ENCODE measurements around the gene SLC38A2.
"Not testable (repeated sequence)": the region's sequence is repeated elsewhere in the genome, so short reads cannot be mapped to it uniquely, and the experiment has no call there.

SLC38A2 gene

DNA sequence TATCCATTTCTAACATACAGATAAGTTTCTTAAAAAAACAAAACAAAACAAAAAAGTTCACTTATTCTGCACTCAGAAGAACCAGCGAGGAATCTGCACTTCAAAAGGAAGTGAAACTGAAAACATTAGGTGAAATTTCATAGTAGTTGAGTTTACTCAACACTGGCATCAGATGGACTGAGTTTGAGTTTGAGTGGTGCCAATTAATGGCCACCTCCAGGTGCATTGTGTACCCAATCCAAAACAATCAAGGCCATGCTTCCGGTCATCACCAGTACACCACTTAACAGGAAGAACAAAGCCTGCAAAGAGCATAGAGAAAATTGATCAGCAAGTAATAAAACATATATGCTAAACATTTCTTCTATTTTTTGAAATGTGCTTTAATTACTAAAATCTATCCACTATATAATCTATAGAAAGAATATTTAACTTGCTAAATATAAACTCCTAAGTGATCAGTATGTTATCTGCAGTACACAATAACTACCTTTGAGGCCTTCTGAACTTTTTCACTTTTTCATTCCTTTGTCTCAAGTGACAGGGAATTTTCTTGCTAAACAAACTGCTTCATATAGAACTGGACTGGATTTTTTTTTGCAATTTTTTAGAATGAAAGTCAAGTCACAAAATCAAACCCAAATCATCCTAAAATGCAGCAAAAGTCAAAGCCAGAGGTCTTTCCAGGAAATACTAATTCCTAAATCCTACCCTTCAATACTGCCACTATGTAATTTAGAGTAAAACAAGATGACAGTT is 11.5 kb downstream of the SLC38A2 start:
- no peak for DNase-seq (ENCODE audit: low read depth)

DNA sequence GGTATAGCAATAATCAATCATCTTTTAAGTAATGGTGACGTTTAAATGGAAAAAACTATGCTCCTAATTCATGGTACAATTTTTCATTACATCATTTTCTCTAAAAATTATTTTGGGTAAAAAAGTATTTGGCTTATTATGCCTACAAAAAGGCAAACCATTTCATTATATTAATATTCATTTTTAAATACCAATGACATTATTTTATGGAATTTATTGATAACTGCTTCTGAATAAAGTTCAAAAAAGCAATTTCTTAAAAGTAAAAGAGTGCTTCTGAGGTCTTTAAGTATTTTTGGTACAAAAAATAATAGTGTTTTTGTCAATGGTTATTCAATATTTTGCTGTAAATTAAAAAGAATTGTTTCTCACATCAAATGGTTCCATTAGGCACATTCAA is 12.2 kb downstream of the SLC38A2 start:
- no peak for DNase-seq (ENCODE audit: low read depth)

DNA sequence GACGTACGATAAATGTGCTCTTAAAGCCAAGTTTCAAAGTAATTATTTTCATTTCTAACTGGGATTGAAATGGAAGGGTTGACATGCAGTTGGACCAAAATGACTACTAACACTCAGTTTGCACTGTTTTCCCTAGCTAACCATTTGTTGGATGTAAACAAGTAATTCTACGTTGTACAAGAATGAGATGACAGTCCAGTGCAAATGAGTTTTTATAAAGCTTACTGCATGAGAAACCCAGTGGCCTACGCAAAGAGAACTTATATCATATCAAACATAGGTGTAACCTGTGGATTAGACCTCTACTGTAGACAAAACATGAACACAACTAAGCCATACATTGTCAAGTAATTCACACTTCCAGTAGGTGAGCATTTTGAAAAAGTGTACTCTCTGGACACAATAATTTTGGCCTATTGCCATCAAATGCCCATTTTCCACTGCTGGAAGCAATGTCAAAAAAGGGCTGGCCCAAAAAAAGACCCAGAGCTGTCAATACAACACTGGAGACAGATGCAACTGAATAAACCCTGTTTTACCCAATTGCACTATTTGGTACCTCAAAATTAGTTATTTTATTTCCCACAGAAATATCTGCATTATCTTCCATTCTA is 12.8 kb downstream of the SLC38A2 start:
- DNase-seq (ENCODE audit: low read depth): no peak

DNA sequence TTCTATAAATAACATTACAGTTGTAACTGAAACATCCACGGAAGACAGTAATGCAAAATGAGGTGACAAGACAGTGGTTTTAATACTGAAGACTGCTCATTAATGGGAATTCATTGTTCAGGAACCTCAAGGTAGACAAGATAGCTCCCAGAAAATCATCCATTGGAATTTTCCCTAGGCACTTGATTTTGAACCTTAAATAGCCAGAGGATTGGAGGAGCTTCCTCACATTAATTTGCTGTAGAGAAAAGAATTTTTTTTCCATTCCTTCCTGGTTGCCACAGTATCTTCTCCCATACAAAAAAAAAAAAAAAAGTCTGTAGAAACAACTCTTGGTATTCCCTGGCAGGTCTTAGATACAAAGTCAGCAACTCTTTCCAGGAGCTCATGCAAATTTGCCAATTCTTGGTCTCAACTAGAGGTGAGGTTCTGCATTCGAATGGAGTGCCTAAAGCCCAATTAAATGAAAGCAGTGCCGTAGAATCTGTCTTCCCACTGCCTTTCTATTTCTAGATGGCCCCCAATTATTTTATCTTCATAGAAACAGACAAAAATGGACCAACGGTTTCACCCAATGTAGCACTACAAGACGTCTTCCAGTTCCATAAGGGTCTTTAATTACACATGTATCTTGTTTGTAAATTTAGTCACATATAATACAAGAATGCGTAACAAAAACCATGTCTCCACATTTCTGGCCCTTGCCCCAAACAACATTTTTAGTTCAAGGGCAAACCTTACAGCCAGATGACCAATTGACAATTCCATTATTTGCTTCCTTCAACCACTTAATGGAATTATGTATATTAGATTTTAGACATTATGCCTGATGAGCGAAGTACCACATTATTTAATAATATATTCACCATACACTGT is 13.5 kb downstream of the SLC38A2 start:
- DNase-seq (ENCODE audit: low read depth): no peak

DNA sequence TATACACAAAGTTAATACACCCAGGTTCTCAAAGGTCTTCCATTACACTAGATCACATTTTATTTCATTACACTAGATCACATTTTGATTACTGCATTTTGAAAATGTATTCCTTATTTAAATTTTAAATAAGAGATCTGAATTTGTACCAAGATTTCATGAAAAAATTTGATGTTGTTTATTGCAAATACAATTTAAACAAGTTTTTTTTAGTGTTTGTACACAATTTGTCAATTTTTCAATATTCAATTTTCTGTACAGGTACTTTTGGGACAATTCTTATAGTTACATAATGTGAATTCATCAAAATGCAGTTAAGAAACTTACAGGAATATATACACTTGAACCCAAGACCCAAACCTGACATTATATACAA is 14.3 kb downstream of the SLC38A2 start:
- DNase-seq (ENCODE audit: low read depth): no peak

DNA sequence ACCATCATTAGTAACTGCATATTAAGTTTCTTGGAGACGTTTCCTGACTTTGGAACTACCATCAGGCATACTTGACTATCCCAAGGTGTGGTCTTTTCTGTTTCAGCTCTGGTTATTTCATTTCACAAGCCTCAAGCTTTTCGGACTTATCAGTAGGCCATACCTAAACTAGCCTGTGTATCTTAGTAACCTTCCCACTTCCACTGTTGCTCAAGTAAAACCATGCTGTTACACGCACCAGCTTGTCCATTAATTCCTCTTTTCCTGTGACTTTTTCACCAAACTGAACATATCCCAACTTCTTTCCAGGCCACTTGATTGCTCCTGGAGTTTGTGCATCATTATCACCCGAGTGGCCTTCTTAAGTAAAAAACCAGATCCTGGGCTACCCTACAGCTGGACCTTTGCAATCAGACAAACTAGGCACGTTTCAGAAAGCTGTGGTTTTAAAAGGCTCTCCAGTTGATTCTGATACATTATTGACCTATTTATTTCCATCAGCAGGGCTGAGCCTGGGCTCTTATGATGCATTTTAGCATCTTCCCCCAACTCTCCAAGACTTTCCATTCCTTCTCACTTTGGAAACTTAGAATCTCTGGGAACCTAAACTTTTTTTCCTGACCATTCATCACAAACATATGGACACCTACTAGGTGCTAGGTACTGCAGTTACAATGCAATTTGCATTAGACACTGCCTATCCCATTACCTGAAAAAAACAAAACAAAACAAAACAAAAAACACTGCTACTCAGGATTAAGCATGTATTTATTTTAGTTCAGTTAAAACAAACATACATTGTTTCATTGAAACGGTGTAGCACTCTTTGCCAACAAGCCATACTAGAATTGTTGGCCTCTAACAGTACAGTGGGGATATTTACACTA is 14.9 kb downstream of the SLC38A2 start:
- DNase-seq (ENCODE audit: low read depth): no peak

DNA sequence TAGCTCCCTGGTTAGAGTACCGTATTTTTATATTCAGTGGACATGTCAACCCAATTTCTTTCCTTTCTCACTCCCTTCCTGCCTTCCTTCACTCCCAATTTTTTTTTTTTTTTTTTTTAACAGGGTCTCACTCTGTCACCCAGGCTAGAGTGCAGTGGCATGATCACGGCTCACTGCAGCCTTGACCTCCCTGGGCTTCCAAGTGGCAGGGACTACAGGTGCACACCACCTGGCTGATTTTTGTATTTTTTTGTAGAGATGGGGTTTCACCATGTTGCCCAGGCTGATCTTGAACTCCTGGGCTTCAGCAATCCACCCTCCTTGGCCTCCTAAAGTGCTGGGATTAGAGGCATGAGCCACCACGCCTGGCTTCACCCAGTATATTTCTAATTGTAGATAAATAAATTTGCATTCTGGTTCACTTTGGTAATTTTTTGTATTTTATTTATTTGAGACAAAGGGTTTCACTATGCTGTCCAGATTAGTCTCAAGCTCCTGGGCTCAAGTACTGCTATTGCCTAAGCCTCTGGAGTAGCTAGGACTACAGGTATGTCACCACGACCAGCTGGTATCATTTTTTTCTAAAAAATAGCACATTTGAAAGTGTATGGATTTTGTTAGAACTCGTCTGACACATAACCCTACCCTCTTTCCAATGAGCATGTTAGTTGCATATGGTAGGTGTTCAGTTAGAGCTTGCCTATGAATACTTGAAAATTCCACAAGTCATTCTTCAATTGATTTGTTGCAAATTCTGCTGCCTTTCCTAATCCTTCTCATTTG is 15.7 kb downstream of the SLC38A2 start:
- DNase-seq (ENCODE audit: low read depth): no peak

DNA sequence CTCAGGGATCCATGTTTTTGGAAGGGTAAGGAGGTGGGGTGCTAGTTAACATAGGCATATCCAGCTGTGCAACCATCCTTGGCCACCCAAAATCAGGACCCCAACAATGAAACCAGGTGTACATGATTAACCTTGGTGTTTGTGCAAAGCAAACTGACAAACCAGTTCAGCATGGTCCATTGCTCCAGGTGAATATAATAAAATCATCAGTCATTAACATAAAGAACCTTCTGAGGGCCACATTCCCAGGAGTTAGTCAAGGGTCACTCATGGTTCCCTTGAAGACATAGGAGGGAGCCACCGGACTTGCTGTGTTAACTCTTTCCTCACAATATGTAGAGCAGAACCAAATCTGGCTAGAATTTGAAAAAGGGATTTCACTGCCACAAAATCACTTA is 17.8 kb downstream of the SLC38A2 start:
- no peak for DNase-seq (ENCODE audit: low read depth)

DNA sequence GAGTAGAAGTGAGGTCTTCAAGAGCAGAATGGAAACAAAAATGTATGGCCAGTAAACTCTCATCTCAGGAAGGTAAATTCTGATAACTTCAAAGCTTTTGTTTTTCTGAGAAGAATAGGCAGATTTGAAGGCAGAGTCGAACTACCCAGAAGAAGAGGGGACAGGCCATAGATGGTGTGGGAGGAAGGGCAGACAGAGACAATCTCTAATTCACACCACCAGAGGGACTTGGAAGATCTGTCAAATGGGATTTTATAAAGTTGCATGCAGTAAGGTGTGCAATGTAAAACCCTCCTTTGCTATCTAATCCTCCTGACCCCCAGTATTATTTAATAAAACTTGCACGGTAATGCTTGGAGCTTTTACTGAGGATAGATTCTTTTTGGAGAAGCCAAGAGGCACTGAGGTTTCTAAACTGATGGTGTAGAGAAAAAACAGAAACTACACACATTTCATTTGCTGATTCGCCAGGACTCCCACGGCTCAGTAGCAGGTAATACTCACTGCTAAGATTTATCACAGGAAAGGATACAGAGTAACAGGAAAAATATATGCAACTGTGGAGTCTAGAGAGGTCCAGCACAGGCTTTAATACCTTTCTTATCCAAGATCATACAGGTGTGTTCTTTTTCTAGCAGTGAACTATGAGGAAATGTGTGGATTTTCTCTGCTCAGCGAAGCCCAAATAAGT is 18.3 kb downstream of the SLC38A2 start:
- no peak for DNase-seq (ENCODE audit: low read depth)

DNA sequence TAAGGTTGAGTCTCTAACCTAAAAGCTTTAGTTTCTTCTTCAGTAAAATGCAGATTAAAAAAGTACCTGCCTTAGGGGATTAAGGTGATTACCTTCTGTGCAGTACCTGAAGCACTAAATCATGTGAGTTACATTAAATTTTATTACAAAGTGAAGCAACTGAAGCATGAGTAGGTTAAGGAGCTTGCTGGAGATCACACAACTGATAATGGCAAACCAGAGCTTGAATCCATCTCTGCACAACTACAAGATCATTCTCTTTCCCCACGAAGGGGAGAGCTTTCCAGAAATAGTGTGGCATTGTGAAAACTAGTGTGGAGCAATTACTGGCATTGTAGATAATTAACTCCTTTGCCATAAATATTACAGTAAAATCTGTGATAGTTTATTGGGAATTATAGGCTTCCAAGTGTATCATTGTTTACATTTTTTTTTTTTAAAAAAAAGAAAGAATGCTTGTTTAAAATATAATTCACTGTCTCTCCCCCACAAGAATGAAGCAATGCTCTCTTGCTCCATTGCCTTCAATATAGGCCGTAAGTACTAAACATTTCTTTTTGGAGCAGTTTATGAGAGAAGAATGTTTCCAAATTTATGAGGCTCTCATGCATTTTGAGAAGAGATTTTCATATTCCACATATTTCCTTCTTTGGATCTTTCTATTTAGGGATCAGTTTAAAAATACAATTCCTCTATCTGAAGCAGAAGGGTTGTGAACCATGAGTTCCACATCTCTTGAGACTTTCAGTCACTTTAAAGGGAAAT is 20.5 kb downstream of the SLC38A2 start:
- DNase-seq (ENCODE audit: low read depth): no peak

DNA sequence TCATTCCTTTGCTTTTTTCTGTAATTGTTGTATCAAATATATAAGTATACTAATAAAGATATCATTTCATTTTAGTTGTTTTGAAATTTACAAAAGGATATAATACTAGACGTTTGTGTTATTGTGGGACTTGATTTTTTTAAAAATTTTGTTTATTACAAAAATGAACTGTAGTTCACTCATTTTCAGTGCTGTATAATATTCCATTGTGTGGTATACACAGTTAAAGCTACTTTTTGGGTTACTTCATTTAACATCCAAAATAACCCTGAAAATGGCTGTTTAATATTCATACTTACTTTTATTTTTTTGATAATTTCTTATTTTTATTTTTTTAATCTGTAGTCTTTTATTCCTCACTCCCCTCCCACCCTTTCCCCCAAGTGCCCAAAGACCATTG is 21.4 kb downstream of the SLC38A2 start:
- no peak for DNase-seq (ENCODE audit: low read depth)

DNA sequence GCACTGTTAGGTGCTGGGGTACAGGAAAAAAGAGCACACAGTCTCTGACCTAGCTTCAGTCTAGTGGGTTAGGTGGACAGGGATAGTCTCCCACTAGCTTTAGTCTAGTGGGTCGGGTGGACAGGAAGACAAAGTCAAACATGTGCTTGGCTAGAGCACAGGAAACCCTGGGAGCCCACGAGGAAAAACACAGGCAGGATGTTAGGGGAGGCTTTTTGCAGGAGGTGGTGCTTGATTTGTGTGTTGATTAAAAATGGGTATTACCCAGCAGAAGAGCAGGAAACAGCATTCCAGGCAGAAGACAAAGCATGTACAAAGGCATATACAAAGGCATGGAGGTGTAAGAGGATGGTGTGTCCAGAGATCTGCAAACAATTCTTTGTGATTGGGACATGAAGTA is 23.3 kb downstream of the SLC38A2 start:
- DNase-seq (ENCODE audit: low read depth): no peak

DNA sequence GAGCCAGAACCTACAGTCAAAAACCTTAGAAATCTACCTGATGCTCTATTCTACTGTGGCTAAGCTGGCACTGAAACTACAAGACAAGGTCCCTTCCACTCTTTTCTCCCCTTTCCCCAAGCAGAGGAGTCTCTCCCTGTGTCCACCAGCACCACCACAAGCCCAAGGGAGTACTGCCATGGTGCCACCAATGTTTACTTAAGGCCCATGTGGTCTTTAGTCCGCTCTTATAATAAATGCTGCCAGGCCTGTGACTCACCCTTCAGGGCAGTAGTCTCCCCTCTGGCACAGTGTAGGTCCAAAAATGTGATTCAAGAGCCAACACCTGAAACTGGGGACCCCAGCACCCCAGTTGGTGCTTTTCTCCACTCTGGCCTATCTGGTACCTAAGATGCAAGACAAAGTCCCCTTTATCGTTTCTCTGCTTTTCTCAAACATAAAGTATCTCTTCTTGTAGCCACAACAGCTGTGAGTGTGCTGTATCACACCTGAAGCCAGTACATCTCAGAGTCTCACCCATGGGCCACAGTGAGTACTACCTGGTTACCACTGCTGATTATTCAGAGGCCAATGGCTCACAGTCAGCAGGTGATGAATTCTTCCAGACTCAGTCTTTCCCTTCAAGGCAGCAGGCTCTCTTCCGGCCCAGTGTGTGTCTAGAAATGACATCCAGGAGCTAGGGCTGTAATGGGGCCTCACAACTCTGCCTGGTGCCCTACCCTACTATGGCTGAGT is 29.3 kb downstream of the SLC38A2 start:
- no peak for DNase-seq (ENCODE audit: low read depth)

DNA sequence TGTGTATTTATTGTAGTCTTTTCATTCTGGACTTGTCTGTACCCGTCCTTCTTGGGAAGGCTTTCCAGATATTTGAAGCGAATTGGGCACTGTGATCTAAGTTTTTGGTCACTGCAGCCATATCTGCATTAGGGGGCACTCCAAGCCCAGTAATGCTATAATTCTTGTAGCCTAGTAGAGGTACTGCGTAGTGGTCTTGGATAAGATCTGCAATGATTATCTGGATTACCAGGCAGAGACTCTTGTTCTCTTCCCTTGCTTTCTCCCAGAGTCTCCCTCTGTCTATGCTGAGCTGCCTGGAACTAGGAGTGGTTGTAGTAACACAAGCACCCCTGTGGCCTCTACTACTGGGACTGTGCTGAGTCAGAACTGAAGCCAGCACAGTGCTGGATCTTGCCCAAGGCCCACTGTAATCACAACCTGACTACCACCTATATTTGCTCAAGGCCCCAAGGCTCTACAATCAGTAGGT is 30.0 kb downstream of the SLC38A2 start:
- DNase-seq (ENCODE audit: low read depth): no peak

DNA sequence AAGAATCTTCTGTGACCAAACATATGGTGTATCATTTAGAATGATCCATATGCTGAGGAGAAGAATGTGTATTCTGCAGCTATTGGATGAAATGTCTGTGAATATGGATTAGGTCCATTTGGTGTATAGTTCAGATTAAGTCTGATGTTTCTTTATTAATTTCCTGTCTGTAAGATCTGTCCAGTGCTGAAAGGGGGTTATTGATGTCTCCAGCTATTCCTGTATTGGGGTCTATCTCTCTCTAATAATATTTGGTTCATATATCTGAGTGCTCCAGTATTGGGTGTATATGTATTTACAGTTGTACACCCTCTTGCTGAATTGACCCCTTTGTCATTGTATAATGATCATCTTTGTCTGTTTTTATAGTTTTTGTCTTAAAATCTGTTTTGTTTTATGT is 33.5 kb downstream of the SLC38A2 start:
- DNase-seq (ENCODE audit: low read depth): no peak

DNA sequence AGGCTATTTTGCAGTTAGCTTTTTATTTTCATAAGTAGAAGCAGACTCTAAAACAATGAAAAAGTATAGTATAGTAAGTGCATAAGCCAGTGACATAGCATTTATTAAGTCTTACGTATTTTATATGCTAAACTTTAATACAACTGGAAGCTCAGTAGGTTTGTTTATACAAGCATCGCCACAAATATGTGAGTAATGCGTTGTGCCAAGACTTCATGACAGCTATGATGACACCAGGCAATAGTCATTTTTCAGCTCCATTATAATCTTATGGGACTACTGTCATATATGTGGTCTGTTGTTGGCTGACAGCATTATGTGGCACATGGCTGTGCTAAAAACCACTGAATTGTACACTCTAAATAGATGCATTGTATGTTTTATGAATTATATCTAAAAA is 40.3 kb downstream of the SLC38A2 start:
- DNase-seq (ENCODE audit: low read depth): no peak

DNA sequence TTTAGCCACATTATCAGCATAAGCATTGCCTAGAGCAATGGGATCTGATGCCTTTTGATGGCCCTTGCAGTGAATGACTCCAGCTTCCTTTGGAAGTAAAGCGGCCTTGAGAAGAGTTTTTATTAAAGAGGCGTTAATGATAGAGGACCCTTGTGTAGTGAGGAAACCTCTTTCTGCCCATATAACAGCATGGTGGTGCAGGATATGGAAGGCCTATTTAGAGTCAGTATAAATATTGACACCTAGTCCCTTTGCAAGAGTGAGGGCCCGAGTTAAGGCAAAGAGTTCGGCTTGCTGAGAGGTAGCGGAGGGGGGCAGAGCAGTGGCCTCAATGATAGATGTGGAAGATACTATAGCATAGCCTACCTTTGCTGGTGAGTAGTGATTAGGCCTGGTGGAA is 47.5 kb downstream of the SLC38A2 start:
- DNase-seq (ENCODE audit: low read depth): not testable (repeated sequence)

DNA sequence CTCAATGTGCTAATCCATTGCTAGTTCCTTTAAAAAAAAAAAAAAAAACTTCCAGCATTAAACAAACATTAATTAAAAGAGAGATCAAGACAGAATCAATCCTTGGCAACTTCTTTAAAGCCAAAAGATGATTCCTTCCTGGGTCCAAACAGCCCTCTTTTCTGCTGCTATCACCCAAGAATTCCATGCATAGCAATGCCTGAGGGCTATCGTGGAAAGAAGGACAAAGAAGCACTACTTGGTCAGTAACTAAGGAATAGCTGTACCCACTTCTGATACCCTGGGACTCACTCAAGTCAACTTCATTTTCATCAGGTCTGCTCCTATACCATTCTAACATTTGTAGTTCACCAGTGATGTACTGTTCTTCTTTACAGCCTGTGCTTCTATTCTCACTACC is 51.8 kb downstream of the SLC38A2 start:
- DNase-seq (ENCODE audit: low read depth): no peak

DNA sequence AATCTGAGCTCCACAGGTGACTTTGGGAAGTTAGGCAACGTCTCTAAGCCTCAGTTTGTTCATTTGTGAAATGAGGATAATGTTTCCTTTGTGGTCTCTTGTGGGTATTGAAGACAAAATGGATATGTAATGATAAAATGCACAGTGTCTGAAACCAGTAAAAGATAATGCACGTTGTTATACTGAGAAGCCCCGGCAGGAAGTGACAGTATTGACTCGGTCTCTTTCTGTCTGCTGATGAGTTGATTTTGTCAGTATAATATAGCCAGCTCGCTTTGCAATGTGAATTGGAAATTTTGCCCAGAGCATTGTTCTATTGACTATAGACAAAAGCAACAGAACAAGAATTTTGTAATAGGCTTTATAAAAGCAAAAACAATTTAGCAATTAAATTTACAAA is 54.5 kb downstream of the SLC38A2 start:
- no peak for DNase-seq (ENCODE audit: low read depth)
